ENCODE measurements around the gene HMHB1. TPM values are rescaled to one million over a fixed set of nuclear protein-coding genes. Genes with fewer than 3 reads are reported as not detected.

Gene HMHB1
- not detected in 2 replicates for total RNA-seq (2014; rRNA removed; shearing (Covaris generic); ENCODE audit: low replicate concordance)

DNA sequence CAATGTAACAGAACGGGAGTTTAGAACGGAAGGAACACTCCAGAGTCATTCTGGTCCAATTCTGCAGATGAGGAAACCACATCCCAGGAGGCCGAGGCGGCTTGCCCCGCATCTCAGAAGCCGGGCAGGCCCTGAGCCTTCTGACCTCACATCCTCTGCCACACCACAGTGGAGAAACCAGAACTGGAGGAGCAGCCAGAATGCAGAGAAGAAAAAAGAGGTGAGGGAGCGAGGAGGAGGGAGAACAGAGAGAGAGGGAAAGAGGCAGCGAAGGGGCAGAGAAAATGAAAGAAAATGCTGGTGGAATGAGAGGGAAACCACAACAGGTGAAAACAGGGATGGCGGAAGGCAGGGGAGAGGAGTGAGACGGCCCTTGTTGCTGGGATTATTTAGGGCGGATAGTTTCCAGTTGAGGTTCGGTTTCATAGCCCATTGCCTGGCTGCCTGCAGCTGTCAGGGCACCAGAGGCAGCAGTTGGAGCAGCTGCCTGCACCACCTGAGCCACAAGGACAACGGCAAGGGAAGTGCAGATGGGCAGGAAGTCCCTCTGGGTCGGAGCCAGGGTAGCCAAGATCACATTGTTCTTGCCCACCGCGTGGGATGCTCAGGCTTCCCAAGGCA is at the start of gene HMHB1:
Gene HMHB1, plus strand, starts transcription at position 77 of the 621 bp plus-strand sequence.
- in situ Hi-C loops (cut with HindIII; ENCODE audit: low pct_unique_long_range_greater_than_20kb, low sequenced_read_pairs), result no loop called here
- no peak for DNase-seq (ENCODE audit: low read depth)

DNA sequence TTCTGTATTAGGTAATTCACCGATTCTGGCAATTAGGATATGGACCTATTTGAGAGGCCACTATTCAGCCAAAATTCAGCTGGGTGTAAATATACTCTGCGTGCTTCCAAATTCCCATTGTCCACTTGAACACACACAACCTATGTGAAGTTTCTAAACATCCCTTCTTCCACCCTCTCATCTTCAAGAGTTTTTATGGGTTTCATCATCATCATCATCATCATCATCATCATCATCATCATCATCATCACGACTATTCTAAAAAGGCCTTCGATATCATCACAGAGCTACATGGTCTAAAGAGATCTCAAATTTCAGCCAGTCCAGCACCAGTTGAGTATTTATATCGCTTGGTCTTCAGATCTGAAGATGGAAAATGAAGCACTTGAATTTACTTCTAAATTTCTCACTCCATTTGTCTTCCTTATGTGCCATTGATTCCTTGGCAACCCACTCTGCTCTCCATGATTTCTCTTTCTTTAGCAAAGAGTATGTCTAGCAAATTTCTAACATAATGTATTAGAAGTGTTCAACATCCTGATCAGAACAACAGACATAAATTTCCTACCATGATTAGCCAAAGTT is 49.2 kb upstream of the HMHB1 start:
- no peak for DNase-seq (ENCODE audit: low read depth)
- in situ Hi-C loops (cut with HindIII; ENCODE audit: low pct_unique_long_range_greater_than_20kb, low sequenced_read_pairs), result no loop called here

DNA sequence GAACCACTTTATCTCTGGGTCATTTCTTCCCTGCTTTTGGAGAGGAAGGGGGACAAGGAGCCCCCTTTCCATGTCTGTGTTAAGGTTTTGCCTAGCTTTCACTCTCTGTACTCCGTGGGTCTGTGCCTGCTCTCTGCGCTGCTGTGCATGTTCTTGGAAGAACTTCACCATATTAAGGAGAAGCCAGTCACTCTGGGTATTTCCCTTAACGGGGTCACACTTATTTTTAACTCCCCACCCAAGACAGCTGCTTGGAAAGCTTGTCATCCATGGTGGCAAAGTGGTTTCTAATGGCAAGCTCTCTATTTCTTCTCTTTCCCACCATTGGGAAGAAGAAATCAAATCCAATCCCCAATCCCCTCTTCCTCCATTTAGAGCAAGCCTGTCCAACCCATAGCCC is 44.8 kb upstream of the HMHB1 start:
- DNase-seq (ENCODE audit: low read depth), result no peak
- in situ Hi-C loops (cut with HindIII; ENCODE audit: low pct_unique_long_range_greater_than_20kb, low sequenced_read_pairs), result no loop called here

DNA sequence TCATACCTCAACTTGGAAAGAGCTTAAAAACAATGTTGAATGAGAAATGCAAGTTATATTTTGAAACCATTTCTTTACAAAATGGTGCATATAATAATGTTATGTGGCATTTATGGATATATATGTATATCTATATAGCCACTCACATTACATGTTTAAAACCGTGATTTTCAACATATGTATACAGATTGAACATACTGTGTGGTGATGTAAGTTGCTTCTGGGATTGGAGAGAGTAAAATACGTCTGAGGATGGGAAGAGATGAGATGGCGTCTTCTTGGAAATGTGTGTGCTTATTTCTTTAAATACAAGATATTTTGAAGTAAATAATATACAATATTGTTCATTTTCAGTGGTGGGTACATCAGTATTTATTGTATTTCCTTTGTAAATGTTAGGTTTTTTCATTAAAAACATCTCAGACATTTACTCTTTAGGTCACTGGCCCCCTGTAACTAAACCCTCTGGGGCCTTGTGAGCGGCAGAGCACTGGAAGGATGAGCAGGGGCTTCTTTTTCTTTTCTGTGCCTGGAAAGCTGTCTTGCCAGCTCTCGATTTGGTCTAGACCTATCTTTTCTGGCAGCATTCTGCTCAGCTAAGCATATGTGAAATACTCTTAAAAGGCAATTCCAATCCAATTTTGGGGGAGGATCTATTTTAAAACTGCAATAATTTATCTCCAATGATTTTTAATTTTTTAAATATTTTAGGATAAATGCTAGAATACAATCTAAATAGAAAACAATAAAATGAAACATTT is 42.8 kb upstream of the HMHB1 start:
- no peak for DNase-seq (ENCODE audit: low read depth)
- in situ Hi-C loops (cut with HindIII; ENCODE audit: low pct_unique_long_range_greater_than_20kb, low sequenced_read_pairs), result no loop called here

DNA sequence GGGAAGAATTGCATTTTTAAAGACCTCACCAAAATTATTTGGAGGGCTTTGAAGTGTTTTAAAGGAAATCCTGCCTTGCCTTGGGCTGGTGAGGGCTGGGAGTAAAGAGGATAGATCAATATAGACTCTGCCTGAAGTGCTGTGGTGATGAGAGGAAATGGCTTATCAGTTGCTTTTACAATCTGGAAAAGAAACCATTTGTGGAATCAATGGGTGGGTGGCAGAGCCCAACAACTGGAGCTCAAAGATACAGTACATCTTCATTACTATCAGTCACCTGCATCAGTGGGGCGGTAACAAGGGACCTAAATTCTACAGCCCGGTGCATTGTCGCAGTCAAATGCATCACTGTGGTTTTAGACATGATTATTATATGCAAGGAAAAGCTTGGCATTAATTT is 41.5 kb upstream of the HMHB1 start:
- no peak for DNase-seq (ENCODE audit: low read depth)
- in situ Hi-C loops (cut with HindIII; ENCODE audit: low pct_unique_long_range_greater_than_20kb, low sequenced_read_pairs), result no loop called here

DNA sequence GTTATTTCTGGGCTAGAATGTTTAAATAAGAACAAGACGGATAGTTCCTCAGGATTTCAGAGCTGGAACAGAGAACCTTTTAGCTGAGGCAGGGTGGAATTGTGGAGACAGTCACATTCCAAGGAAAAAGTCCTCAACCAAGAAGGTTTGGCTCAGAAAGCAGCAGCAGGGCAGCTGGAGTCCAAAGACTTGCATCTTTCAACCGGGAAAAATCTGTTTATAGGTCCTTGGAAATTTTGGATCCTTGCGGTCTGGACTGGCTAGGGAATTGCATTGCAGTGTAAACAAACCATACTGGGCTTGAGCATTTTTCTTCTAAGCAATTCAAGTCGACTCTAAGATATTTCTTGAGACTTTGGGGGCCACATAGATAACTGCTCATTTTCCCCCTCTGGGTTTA is 40.8 kb upstream of the HMHB1 start:
- DNase-seq (ENCODE audit: low read depth), result no peak
- in situ Hi-C loops (cut with HindIII; ENCODE audit: low pct_unique_long_range_greater_than_20kb, low sequenced_read_pairs), result no loop called here

DNA sequence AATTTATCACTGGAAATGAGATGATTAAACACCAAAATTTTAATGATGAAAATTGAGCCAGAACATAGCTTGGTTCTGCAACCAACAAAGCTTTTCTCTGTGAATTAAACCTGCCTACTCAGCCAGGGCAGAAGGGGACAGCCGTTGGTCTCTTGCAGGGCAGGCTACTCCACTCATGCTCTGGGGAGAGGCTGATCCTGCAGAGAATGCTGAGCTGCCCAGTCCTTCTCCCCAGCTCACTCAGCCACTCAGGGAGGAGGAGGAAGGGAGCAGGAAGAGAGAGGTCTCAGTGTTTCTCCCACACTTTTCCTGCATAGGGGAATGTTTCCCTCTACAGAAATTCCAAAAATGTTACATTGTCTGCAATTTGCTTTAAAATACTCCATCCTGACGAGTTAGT is 40.4 kb upstream of the HMHB1 start:
- no peak for DNase-seq (ENCODE audit: low read depth)
- in situ Hi-C loops (cut with HindIII; ENCODE audit: low pct_unique_long_range_greater_than_20kb, low sequenced_read_pairs), result no loop called here

DNA sequence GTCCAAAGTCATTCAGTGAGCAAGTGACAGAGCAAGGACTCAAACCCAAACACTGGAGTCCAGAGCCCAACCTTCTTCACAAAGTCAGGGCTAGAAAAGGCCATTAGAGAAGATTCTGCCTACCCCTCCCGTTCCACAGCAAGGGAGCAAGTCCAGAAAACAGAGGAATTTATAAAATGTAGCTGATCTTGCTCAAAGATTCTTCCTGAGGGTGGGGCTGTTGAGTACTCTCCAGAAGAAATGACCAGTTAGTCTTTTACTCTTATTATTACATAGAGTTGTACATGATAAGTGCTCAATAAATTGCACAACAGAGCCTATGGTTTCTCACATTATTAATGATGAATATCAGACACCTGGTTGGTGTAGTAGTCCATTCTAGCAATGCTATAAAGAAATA is 39.3 kb upstream of the HMHB1 start:
- DNase-seq (ENCODE audit: low read depth), result no peak
- in situ Hi-C loops (cut with HindIII; ENCODE audit: low pct_unique_long_range_greater_than_20kb, low sequenced_read_pairs), result no loop called here

DNA sequence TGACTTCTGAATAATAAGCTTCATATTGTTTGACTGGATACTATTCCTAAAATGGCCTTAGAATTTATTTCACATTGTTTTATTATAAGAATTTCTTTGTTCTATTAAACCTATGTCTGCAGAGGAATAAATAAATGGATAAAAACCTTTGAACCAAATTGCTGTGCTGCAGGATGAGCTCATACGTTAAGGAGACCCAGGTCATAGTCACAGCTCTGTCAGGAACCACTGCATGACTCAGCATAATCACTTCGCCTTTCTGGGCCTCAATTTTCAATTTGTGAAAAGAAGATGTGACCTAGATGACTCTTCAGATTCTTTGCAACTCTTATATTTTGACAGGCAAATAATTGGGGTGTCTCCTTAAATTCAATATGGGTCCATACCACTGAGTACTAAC is 36.7 kb upstream of the HMHB1 start:
- in situ Hi-C loops (cut with HindIII; ENCODE audit: low pct_unique_long_range_greater_than_20kb, low sequenced_read_pairs), result no loop called here
- peak; percentile 14 for DNase-seq (ENCODE audit: low read depth)

DNA sequence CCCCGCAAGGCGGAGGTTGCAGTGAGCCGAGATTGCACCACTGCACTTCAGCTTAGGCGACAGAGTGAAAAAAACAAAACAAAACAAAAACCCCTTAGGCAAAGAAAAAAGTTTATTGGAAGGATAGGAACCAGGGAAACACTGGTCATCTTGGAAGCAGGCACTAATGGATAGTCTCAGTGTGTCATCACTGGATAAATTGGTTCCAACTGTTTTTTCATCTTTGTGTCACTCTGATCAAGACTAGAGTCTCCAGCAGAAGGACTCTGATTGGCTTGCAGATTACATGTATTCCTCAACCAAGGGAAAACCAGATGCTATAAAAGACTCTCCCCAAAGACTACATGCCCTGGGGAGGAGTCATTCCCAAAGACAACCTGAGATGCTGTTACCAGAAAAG is 35.0 kb upstream of the HMHB1 start:
- DNase-seq (ENCODE audit: low read depth), result no peak
- in situ Hi-C loops (cut with HindIII; ENCODE audit: low pct_unique_long_range_greater_than_20kb, low sequenced_read_pairs), result no loop called here

DNA sequence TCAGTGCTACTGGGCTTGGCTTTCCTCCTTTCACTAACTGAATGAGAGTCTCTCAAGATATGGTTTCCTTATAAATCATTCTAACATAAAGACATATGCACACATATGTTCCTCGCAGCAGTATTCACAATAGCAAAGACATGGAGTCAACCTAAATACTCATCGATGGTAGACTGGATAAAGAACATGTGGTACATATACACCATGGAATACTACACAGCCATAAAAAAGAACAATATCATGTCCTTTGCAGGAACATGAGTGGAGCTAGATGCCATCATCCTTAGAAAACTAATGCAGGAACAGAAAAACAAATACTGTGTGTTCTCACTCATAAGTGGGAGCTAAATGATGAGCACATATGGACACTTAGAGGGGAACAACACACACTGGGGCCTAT is 32.5 kb upstream of the HMHB1 start:
- in situ Hi-C loops (cut with HindIII; ENCODE audit: low pct_unique_long_range_greater_than_20kb, low sequenced_read_pairs), result no loop called here
- no peak for DNase-seq (ENCODE audit: low read depth)

DNA sequence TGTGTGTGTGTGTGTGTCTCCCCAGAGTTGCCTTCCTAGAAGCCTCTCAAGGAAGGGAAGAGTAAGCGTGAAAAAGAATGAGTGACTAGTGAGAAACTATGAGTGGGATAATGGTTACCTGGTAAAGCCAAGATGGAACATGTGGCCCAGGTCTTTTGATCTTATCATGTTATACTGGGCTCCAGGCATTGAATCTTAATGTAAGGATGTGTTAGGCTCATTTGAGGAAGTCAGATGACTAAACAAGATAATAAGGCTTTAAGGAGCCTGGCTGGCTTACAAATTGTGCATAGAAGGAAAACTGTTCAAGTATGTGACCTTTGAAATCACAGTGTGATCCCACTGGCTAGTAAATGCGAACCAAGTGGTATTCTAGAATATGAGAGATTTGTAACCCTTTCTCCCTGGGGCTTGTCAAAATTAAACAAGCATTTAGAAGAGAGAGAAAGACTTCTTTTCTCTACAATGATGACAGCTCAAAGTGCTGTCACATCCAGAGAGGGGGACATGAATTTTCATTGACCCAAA is 29.9 kb upstream of the HMHB1 start:
- in situ Hi-C loops (cut with HindIII; ENCODE audit: low pct_unique_long_range_greater_than_20kb, low sequenced_read_pairs), result no loop called here
- no peak for DNase-seq (ENCODE audit: low read depth)

DNA sequence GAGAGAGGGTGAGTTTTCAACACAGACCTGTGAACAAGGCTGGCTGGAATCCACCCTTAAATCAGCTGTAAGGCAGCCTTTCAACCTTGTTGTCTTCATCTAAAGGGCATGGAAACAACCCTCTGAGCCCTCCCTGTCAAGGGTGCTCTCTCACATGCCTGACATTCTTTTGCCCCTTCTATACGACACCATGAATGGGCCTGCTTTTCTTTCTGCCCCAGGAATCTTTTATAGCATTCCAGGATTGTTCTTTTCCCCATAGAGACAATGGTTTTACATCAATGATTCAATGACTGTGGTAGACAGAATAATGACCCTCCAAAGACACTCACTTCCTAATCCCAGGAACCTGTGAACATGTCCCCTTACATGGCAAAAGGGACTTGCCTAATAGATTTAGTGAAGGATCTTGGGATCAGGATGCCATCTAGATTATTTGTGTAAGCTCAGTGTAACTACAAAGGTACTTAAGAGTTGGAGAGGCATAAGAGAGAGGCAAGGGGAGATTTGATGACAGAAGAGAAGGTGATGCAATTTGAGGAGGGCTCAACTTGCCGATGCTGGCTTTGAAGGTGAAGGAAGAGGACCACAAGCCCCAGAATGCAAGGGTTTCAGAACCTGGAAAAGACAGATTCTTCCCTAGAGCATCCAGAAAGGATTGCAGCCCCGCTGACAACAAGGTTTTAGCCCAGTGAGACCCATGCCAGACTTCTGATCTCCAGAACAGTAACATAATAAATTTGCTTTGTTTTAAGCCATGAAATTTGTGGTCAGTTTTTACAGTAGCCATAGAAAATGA is 29.2 kb upstream of the HMHB1 start:
- no peak for DNase-seq (ENCODE audit: low read depth)
- in situ Hi-C loops (cut with HindIII; ENCODE audit: low pct_unique_long_range_greater_than_20kb, low sequenced_read_pairs), result no loop called here

DNA sequence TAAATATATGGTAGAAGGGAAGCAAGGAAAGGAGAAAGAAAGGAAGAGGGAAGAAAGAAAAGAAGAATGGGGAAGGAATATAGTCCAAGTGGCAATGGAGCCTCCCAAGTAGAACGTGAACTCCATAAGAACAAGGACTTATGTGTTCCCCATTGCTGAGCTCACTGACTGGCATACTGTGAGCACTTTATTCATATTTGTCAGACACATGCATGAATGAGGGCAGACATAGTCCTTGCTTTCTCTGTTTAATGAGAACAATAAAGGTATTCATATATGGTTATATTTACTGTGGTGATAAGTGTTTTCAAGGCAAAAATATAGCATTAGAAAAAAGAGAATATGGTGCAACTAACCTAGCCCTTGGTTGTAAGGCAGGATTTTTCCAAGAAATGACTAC is 23.6 kb upstream of the HMHB1 start:
- in situ Hi-C loops (cut with HindIII; ENCODE audit: low pct_unique_long_range_greater_than_20kb, low sequenced_read_pairs), result no loop called here
- DNase-seq (ENCODE audit: low read depth), result no peak

DNA sequence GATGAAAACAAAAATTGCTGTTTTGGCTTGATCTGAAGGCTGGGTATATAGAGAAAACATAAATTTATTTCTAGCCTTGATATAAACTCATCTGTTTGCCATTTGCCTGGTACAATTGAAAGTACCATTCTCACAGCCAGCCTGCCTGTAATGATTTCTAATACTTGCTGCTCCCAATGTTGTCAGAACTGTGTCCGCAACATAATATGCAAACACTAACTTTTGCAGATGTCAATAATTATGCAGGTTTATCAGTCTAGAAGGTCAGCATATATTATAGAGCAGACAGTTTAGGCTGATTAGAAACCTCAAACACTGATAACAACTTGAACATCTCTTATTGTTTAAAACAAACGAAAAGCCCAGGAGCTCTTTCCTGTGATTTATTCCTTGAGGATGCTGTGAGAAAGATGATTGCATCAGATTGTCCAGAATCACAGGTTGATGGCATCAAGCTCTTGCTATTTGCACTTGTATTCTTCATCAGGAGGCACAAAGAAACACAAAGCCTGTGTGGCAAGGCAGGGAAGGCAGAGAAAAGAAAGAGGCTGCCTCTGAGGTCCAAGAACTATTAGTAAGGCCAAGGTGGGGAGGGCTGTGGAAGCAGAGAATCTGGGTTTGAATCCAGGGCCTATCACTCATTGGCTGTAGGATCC is 21.4 kb upstream of the HMHB1 start:
- no peak for DNase-seq (ENCODE audit: low read depth)
- in situ Hi-C loops (cut with HindIII; ENCODE audit: low pct_unique_long_range_greater_than_20kb, low sequenced_read_pairs), result no loop called here

DNA sequence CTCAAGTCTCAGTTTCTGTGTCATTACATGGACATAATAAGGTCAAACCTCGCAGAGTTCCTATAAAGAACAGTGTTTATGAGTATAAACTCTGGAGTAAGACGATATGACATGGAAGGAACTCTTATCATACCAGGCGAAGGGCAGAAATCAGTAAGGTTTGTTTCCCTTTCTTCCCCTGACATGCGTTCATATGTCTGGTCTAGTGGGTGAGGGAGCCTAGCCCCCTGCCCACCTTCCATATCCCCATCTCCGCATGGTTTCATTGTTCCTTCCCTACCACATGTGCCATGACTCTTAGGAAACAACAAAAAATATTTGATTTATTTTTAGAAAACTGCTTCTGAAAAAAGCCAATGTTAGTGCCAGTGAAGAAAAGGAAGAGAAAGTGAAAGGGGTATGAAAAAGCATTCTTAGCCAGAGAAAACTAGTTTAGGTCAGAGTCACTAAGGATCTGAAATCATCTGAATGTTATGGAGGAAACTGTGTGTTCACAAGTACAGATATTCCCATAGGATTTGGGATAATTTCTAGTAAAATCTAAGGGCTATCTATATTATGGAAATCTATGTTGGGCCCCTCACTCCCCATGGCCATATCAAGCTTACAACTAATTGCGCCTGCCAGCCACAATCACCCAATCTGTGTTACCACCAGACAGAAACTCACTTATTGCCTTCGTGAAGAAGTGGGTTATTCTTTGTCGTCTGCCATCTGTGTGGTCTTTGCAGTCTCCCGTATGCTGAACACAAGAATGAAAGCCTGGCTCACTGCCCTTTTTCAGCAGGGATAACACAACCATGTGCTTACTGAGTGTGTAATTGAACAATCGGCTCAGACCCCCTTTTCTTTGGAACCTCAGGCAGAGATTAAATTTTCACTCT is 19.9 kb upstream of the HMHB1 start:
- no peak for DNase-seq (ENCODE audit: low read depth)
- in situ Hi-C loops (cut with HindIII; ENCODE audit: low pct_unique_long_range_greater_than_20kb, low sequenced_read_pairs), result no loop called here

DNA sequence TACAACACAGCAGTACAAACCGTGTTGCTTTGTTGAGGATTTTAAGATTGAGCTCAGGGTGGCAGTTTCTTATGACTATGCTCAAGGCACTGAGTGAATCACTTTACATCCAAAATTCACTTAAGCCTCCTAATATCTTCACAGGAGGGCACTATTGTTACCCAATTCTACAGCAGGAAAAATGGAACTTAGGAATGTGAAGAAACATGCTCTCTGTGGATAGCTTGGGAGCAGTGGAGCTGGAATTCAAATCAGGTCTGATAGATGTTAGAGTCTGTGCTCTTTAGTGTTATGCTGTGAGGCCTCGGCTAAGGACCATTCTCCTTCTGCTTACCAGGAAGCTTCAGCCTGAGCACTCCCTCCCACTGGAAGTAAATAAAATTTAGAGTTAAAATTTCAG is 18.7 kb upstream of the HMHB1 start:
- DNase-seq (ENCODE audit: low read depth), result no peak
- in situ Hi-C loops (cut with HindIII; ENCODE audit: low pct_unique_long_range_greater_than_20kb, low sequenced_read_pairs), result no loop called here

All from Caki2 (cell line).